HL-60 (cell line): ENCODE results near the gene ZBTB2.

Source experiments
- GABPA ChIP-seq: IDR thresholded peaks from 2 replicates; pipeline ENCODE4 v1.6.1; 2012; ENCODE audit warnings: low read depth
- POLR2AphosphoS5 ChIP-seq: IDR thresholded peaks from 2 replicates; pipeline ENCODE4 v1.6.1; 2012; ENCODE audit warnings: low read depth
- TF ChIP-seq, protein P1 (sequence below): IDR thresholded peaks from one replicate; pipeline ENCODE4 v1.5.1; 2011; ENCODE audit warnings: low read length, control low read depth, inconsistent platforms; ENCODE audit not compliant: insufficient read depth
- TF ChIP-seq, protein P2 (sequence below): IDR thresholded peaks from 2 replicates; pipeline ENCODE4 v1.6.1; 2012; ENCODE audit warnings: low read depth; ENCODE audit not compliant: insufficient replicate concordance

DNA sequence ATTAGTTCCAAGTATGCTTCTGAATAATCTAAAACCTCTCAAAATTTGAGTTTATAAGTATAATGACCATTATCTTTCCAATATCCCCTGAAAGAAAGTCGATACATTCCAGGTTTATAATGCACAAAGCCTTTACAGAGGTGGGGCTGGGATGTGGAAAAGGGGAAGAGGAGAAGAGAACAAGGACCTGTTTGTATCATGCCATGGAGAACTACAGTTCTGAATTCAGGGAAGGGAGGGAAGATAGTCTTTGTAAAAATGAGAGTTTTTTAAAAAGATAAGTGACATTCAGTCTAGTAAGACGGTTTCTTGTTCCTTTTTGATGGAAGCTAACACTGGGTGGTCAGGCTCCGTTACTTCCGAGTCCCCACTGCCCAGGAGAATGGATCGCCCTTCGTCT lies 26.1 kb downstream of the ZBTB2 start:
- TF ChIP-seq, protein P1, sequence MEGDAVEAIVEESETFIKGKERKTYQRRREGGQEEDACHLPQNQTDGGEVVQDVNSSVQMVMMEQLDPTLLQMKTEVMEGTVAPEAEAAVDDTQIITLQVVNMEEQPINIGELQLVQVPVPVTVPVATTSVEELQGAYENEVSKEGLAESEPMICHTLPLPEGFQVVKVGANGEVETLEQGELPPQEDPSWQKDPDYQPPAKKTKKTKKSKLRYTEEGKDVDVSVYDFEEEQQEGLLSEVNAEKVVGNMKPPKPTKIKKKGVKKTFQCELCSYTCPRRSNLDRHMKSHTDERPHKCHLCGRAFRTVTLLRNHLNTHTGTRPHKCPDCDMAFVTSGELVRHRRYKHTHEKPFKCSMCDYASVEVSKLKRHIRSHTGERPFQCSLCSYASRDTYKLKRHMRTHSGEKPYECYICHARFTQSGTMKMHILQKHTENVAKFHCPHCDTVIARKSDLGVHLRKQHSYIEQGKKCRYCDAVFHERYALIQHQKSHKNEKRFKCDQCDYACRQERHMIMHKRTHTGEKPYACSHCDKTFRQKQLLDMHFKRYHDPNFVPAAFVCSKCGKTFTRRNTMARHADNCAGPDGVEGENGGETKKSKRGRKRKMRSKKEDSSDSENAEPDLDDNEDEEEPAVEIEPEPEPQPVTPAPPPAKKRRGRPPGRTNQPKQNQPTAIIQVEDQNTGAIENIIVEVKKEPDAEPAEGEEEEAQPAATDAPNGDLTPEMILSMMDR: no peak
- TF ChIP-seq POLR2AphosphoS5 (no peak), GABPA (no peak)
- TF ChIP-seq, protein P2, sequence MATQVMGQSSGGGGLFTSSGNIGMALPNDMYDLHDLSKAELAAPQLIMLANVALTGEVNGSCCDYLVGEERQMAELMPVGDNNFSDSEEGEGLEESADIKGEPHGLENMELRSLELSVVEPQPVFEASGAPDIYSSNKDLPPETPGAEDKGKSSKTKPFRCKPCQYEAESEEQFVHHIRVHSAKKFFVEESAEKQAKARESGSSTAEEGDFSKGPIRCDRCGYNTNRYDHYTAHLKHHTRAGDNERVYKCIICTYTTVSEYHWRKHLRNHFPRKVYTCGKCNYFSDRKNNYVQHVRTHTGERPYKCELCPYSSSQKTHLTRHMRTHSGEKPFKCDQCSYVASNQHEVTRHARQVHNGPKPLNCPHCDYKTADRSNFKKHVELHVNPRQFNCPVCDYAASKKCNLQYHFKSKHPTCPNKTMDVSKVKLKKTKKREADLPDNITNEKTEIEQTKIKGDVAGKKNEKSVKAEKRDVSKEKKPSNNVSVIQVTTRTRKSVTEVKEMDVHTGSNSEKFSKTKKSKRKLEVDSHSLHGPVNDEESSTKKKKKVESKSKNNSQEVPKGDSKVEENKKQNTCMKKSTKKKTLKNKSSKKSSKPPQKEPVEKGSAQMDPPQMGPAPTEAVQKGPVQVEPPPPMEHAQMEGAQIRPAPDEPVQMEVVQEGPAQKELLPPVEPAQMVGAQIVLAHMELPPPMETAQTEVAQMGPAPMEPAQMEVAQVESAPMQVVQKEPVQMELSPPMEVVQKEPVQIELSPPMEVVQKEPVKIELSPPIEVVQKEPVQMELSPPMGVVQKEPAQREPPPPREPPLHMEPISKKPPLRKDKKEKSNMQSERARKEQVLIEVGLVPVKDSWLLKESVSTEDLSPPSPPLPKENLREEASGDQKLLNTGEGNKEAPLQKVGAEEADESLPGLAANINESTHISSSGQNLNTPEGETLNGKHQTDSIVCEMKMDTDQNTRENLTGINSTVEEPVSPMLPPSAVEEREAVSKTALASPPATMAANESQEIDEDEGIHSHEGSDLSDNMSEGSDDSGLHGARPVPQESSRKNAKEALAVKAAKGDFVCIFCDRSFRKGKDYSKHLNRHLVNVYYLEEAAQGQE: no peak
